H1 (cell line): Measurements from ENCODE around the gene PLPPR2. TPM values are rescaled to one million over a fixed set of nuclear protein-coding genes. Genes with fewer than 3 reads are reported as not detected.

Experiments
- ATF3 ChIP-seq: IDR thresholded peaks from 2 replicates; pipeline ENCODE4 v1.6.1; 2011; ENCODE audit warnings: low read depth, mild to moderate bottlenecking, low read length; ENCODE audit not compliant: insufficient read depth
- CHD7 ChIP-seq: fragments of 300-600 bp; sonication (generic); IDR thresholded peaks from 2 replicates; pipeline ENCODE4 v1.7.1; 2012; ENCODE audit warnings: low read length, moderate library complexity, mild to moderate bottlenecking, inconsistent platforms; ENCODE audit not compliant: insufficient replicate concordance
- MAFK ChIP-seq: IDR thresholded peaks from 2 replicates; pipeline ENCODE4 v1.6.1; 2012; ENCODE audit warnings: low read depth, mild to moderate bottlenecking, improper control_type of control experiment, low read length
- PHF8 ChIP-seq: fragments of 200-600 bp; sonication (generic); conservative IDR thresholded peaks from 2 replicates; pipeline ENCODE4 v1.7.1; 2012; ENCODE audit warnings: low read depth, mild to moderate bottlenecking, inconsistent platforms, low read length, moderate library complexity
- POU5F1 ChIP-seq: IDR thresholded peaks from 2 replicates; pipeline ENCODE4 v1.6.1; 2011; ENCODE audit warnings: low read depth, mild to moderate bottlenecking, low read length, moderate library complexity
- RBBP5 ChIP-seq: IDR thresholded peaks from 2 replicates; pipeline ENCODE4 v1.7.1; 2012; ENCODE audit warnings: low read depth, mild to moderate bottlenecking, inconsistent platforms, low read length, moderate library complexity, borderline replicate concordance
- SP2 ChIP-seq: IDR thresholded peaks from 2 replicates; pipeline ENCODE4 v1.6.1; 2012; ENCODE audit warnings: mild to moderate bottlenecking, low read length, inconsistent platforms
- polyA plus RNA-seq, 7 experiments: library from polyadenylated mRNA; depleted of rRNA in 3 of 7; stranded (reverse) in 5 of 7; unstranded in 2 of 7; fragments of >200 nt in 5 of 7; fragments of 200-250 nt in 2 of 7; gene quantifications; 1 replicate in 5 of 7; 2 replicates in 1 of 7; 4 replicates in 1 of 7; pipeline versions ENCODE4 v1.2.1 to v1.2.3, GENCODE V29; 2011 to 2013; ENCODE audit warnings: missing spikeins in 2 of 7, mixed read lengths in 2 of 7
- total RNA-seq: library from RNA; stranded (reverse); fragmentation: NEBNext Ultra II Directional; extraction: Animal tissue kit (Norgen Biotek cat#: 25700); gene quantifications from 2 replicates; pipeline ENCODE4 v1.2.1, GENCODE V29; 2021

The PLPPR2 gene
- total and polyA plus RNA-seq, 2 of the 8 experiments (the other 6 are each of a cell fraction or from before 2014, with no cell fraction given) = 7.2 to 11.7 TPM

- TF ChIP-seq POU5F1 (no peak), SP2 (no peak), MAFK (no peak), PHF8 (no peak), ATF3 (no peak), CHD7 (no peak), RBBP5 (no peak)
- TF ChIP-seq, all 59 proteins: peak for 0
These were observed 55.5 kb downstream of the PLPPR2 start (continued) for GRCh38 chr19:11410682-11411081.
